IMR-90 (cell line): Measurements from ENCODE around the gene SPACA5B. TPM values are rescaled to one million over a fixed set of nuclear protein-coding genes. Genes with fewer than 3 reads are reported as not detected.
"Not testable (repeated sequence)": the region's sequence is repeated elsewhere in the genome, so short reads cannot be mapped to it uniquely, and the experiment has no call there.

ENCODE experiments used
- ATAC-seq: fragments of 200-7000 bp; cut with Tn5 transposase; 2 replicates; pipeline ENCODE4 v1.9.1; 2020; ENCODE audit warnings: low read depth, mild to moderate bottlenecking, moderate library complexity
- Bru-seq: library from RNA; stranded (reverse); fragments of 400-500 nt; gene quantifications from one replicate; lab custom pipeline; 2021; lab: Mats Ljungman, UMichigan
- BruChase-seq, 2 experiments: library from RNA; stranded (reverse); fragments of 400-500 nt; gene quantifications; one replicate each; lab custom pipeline; 2021; lab: Mats Ljungman, UMichigan
- BruUV-seq: library from RNA; stranded (reverse); fragments of 400-500 nt; replicated peaks from 2 replicates; lab custom pipeline; 2021; lab: Mats Ljungman, UMichigan
- CTCF ChIA-PET: fragments of 300-600 bp; formaldehyde crosslinking; extraction: SDS; loops from one replicate; lab custom pipeline; 2021; ENCODE audit warnings: antibody characterized with exemption; lab: Yijun Ruan, JAX
- POLR2A ChIA-PET: fragments of 300-600 bp; sonication (Branson Sonifier 250); formaldehyde crosslinking; loops from one replicate; lab custom pipeline; 2022; ENCODE audit warnings: antibody characterized with exemption; ENCODE audit not compliant: unreplicated experiment; lab: Charles Lee
- DNase-seq: peaks from one replicate; pipeline ENCODE4 v3.0.0; 2013
- H2AFZ ChIP-seq: replicated peaks from 2 replicates; pipeline ENCODE3; 2013; ENCODE audit warnings: low read length, mild to moderate bottlenecking; ENCODE audit not compliant: poor library complexity
- H2AK5ac ChIP-seq: 2 replicates; pipeline ENCODE4 v1.6.1; 2013; ENCODE audit warnings: low read depth, low read length, inconsistent platforms
- H2AK9ac ChIP-seq: replicated peaks from 2 replicates; pipeline ENCODE3; 2013; ENCODE audit warnings: mild to moderate bottlenecking, low read depth, low read length, moderate library complexity; ENCODE audit not compliant: poor library complexity
- H2BK120ac ChIP-seq: 2 replicates; pipeline ENCODE4 v1.6.1; 2013; ENCODE audit warnings: low read depth, low read length, inconsistent platforms
- H2BK15ac ChIP-seq: 3 replicates; pipeline ENCODE4 v1.6.1; 2013; ENCODE audit warnings: low read depth, low read length, inconsistent platforms
- H2BK20ac ChIP-seq: 2 replicates; pipeline ENCODE4 v1.6.1; 2013; ENCODE audit warnings: low read depth, mild to moderate bottlenecking, inconsistent platforms, low read length, moderate library complexity
- H2BK5ac ChIP-seq: 2 replicates; pipeline ENCODE4 v1.6.1; 2013; ENCODE audit warnings: mild to moderate bottlenecking, low read depth, low read length, inconsistent platforms; ENCODE audit not compliant: poor library complexity, severe bottlenecking
- H3K14ac ChIP-seq: replicated peaks from 2 replicates; pipeline ENCODE4 v1.6.1; 2013; ENCODE audit warnings: low read depth, low read length, inconsistent platforms
- H3K18ac ChIP-seq: 2 replicates; pipeline ENCODE4 v1.6.1; 2013; ENCODE audit warnings: low read depth, low read length, control low read depth
- H3K23ac ChIP-seq: 2 replicates; pipeline ENCODE4 v1.6.1; 2013; ENCODE audit warnings: low read depth, low read length, inconsistent platforms
- H3K27ac ChIP-seq: 2 replicates; pipeline ENCODE4 v1.5.1; 2013; ENCODE audit warnings: mild to moderate bottlenecking, control low read depth, low read length; ENCODE audit not compliant: insufficient read depth
- H3K27me3 ChIP-seq: 2 replicates; pipeline ENCODE4 v1.6.1; 2013; ENCODE audit warnings: low read length; ENCODE audit not compliant: control insufficient read depth, insufficient read depth
- H3K36me3 ChIP-seq: 2 replicates; pipeline ENCODE4 v1.6.1; 2013; ENCODE audit warnings: low read length, mixed read lengths; ENCODE audit not compliant: control insufficient read depth, insufficient read depth
- H3K4ac ChIP-seq: 2 replicates; pipeline ENCODE4 v1.6.1; 2013; ENCODE audit warnings: low read depth, low read length, inconsistent platforms
- H3K4me1 ChIP-seq: 2 replicates; pipeline ENCODE4 v1.6.1; 2013; ENCODE audit warnings: low read length, mixed read lengths; ENCODE audit not compliant: control insufficient read depth, insufficient read depth
- H3K4me2 ChIP-seq: 2 replicates; pipeline ENCODE4 v1.6.1; 2013; ENCODE audit warnings: low read depth, mild to moderate bottlenecking, control low read depth, low read length, moderate library complexity
- H3K4me3 ChIP-seq: 2 replicates; pipeline ENCODE4 v1.5.1; 2013; ENCODE audit warnings: low read depth, mild to moderate bottlenecking, control low read depth, low read length, moderate library complexity; ENCODE audit not compliant: insufficient read depth
- H3K56ac ChIP-seq: 2 replicates; pipeline ENCODE4 v1.6.1; 2013; ENCODE audit warnings: low read length, inconsistent platforms; ENCODE audit not compliant: insufficient read depth; ENCODE audit errors: extremely low read depth
- H3K79me1 ChIP-seq, 2 experiments: 2 replicates each; pipeline ENCODE4 v1.6.1; 2013; ENCODE audit warnings: low read length in 2 of 2, inconsistent platforms in 1 of 2, low read depth in 1 of 2
- H3K9ac ChIP-seq: 2 replicates; pipeline ENCODE4 v1.6.1; 2013; ENCODE audit warnings: low read depth, low read length, control low read depth
- H3K9me1 ChIP-seq: 2 replicates; pipeline ENCODE4 v1.6.1; 2013; ENCODE audit warnings: low read length, inconsistent platforms; ENCODE audit not compliant: insufficient read depth
- H3K9me3 ChIP-seq: 2 replicates; pipeline ENCODE4 v1.6.1; 2013; ENCODE audit warnings: low read length; ENCODE audit not compliant: control insufficient read depth, insufficient read depth
- H4K20me1 ChIP-seq: 2 replicates; pipeline ENCODE4 v1.6.1; 2013; ENCODE audit warnings: low read length, inconsistent platforms; ENCODE audit not compliant: insufficient read depth
- H4K5ac ChIP-seq: 2 replicates; pipeline ENCODE4 v1.6.1; 2013; ENCODE audit warnings: mild to moderate bottlenecking, low read depth, low read length, control low read depth
- H4K8ac ChIP-seq, 2 experiments: 2 replicates each; pipeline ENCODE4 v1.6.1; 2013; ENCODE audit warnings: low read depth in 2 of 2, low read length in 2 of 2, control low read depth in 1 of 2, inconsistent platforms in 1 of 2
- H4K91ac ChIP-seq: 2 replicates; pipeline ENCODE4 v1.6.1; 2013; ENCODE audit warnings: low read depth, low read length, inconsistent platforms; ENCODE audit not compliant: insufficient read depth
- WGBS, 2 experiments: methylation state at CpG; one replicate each; pipeline versions ENCODE4 v1.1.5 to v1.1.7; 2013; ENCODE audit warnings: missing lambda C conversion rate in 2 of 2; ENCODE audit not compliant: insufficient read length in 1 of 2; ENCODE audit errors: extremely low coverage in 2 of 2; 5-methylcytosine and 5-hydroxymethylcytosine counted together
- dilution Hi-C: fragments of 300-500 bp; cut with HindIII; formaldehyde crosslinking; loops from one replicate; pipeline ENCODE4 v1.14.3; 2018; ENCODE audit warnings: low sequenced_read_pairs; ENCODE audit not compliant: unreplicated experiment
- in situ Hi-C: fragments of 300-500 bp; cut with MboI; formaldehyde crosslinking; loops from 3 replicates; pipeline ENCODE4 v1.14.3; 2019; ENCODE audit warnings: low sequenced_read_pairs, inconsistent platforms, mixed read lengths
- intact Hi-C: fragments of 100-400 bp; cut with micrococcal nuclease; formaldehyde crosslinking; loops from 2 replicates; pipeline ENCODE4 v1.10.0; 2022
- long read RNA-seq: library from polyadenylated mRNA; unstranded; transcript quantifications from one replicate; pipeline ENCODE4 v2.0.0, GENCODE V29; 2021; ENCODE audit not compliant: unreplicated experiment
- polyA plus RNA-seq, 3 experiments: library from polyadenylated mRNA; depleted of rRNA; stranded (reverse); fragments of >200 nt; gene quantifications; 2 replicates each; pipeline ENCODE4 v1.2.3, GENCODE V29; 2012; ENCODE audit warnings: low replicate concordance in 1 of 3
- total RNA-seq: library from RNA; depleted of rRNA; stranded (reverse); fragments of >200 nt; gene quantifications from 2 replicates; pipeline ENCODE4 v1.2.3, GENCODE V29; 2012; rRNA removed

Gene SPACA5B
- total RNA-seq (not detected in 2 replicates), polyA plus RNA-seq (2012; rRNA removed) (not detected in 2 replicates), Bru-seq, nascent RNA (not detected), BruChase-seq, experiment 1, labeled RNA remaining after a 6-hour chase (not detected), BruChase-seq, experiment 2, labeled RNA remaining after a 2-hour chase (not detected)
- not detected in 2 replicates for polyA plus RNA-seq (2012; cell fraction: cytosol; rRNA removed)
- polyA plus RNA-seq (2012; cell fraction: nucleus; rRNA removed; ENCODE audit: low replicate concordance): not detected in 2 replicates
- long read RNA-seq: 0 reads

DNA sequence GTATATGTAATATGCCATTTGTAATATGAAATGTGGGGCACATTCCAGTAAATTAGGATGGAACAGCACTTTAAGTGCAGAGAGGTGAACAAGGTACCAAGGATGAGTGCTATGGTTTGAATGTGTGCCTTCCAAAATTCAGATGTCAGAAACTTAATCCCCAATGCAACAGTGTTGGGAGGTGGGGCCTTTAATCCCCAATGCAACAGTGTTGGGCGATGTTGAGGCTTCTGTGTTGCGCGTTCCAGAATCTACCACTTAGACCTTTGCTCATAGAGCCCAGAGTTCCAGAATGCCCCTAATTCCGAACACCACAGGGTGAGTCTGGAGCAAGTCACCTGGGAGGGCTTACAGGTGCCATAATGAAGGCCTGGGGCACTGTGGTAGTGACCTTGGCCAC, at the start of gene SPACA5B:
Gene SPACA5B, plus strand, starts transcription at position 301 of the 400 bp plus-strand sequence. Its CDS starts 62 bp downstream, at position 363.
- H2BK120ac ChIP-seq, H3K27me3 ChIP-seq, H3K9ac ChIP-seq, CTCF ChIA-PET, in situ Hi-C loops, H3K56ac ChIP-seq, H3K23ac ChIP-seq, intact Hi-C loops, H2AK9ac ChIP-seq, POLR2A ChIA-PET, H3K4me2 ChIP-seq, H2AFZ ChIP-seq, H3K4me1 ChIP-seq, H3K4ac ChIP-seq, H3K27ac ChIP-seq, H3K14ac ChIP-seq, DNase-seq, H3K9me1 ChIP-seq, H3K18ac ChIP-seq, H4K20me1 ChIP-seq, H3K9me3 ChIP-seq, H4K91ac ChIP-seq, H2BK5ac ChIP-seq, H3K36me3 ChIP-seq, BruUV-seq, ATAC-seq, H4K5ac ChIP-seq, H2BK15ac ChIP-seq, H2AK5ac ChIP-seq, H3K4me3 ChIP-seq, dilution Hi-C loops, H4K8ac ChIP-seq, H3K79me1 ChIP-seq, H2BK20ac ChIP-seq: not testable (repeated sequence)
- no CpG with 5 or more reads among the region's 4 CpGs for WGBS, 2 experiments
